GM21723 (cell line): ENCODE results near the gene CHRNB2.

ENCODE experiments used
- ATAC-seq: cut with Tn5 transposase; IDR thresholded peaks from one replicate; pipeline ENCODE4 v1.9.1; 2021; ENCODE audit warnings: mild to moderate bottlenecking, moderate library complexity; ENCODE audit not compliant: unreplicated experiment

The CHRNB2 gene

GRCh38 chr1:154551474-154551873 lies 16.1 kb upstream of the CHRNB2 start:
- ATAC-seq: no peak

GRCh38 chr1:154552036-154552435 lies 15.5 kb upstream of the CHRNB2 start:
- no peak for ATAC-seq

GRCh38 chr1:154553056-154554030 lies 14.2 kb upstream of the CHRNB2 start:
- no peak for ATAC-seq

- no peak for ATAC-seq
Observed at GRCh38 chr1:154556422-154556821, 11.2 kb upstream of the CHRNB2 start.

GRCh38 chr1:154557248-154557938 lies 10.2 kb upstream of the CHRNB2 start:
- no peak for ATAC-seq

GRCh38 chr1:154557939-154558719 lies 9.4 kb upstream of the CHRNB2 start, which contains the start of gene UBE2Q1:
Gene UBE2Q1, minus strand, starts transcription at chr1:154558662. Its CDS starts 109 bp downstream, at chr1:154558553.
- peak; percentile 23 for ATAC-seq

- peak; percentile 87 for ATAC-seq
Observed at GRCh38 chr1:154558720-154559465, 8.7 kb upstream of the CHRNB2 start.

- ATAC-seq: peak; percentile 56
Observed at GRCh38 chr1:154559466-154560044, 8.0 kb upstream of the CHRNB2 start.

GRCh38 chr1:154565876-154566275 lies 1.7 kb upstream of the CHRNB2 start:
- no peak for ATAC-seq

GRCh38 chr1:154568157-154568815 lies 708 bp downstream of the CHRNB2 start:
- no peak for ATAC-seq

GRCh38 chr1:154571244-154571963 lies 3.8 kb downstream of the CHRNB2 start:
- no peak for ATAC-seq

GRCh38 chr1:154571964-154572288 lies 4.3 kb downstream of the CHRNB2 start:
- ATAC-seq: no peak

GRCh38 chr1:154572468-154573167 lies 5.0 kb downstream of the CHRNB2 start:
- ATAC-seq: no peak

GRCh38 chr1:154573168-154573510 lies 5.6 kb downstream of the CHRNB2 start:
- ATAC-seq: no peak

GRCh38 chr1:154574716-154575115 lies 7.1 kb downstream of the CHRNB2 start:
- no peak for ATAC-seq

GRCh38 chr1:154575147-154575927 lies 7.8 kb downstream of the CHRNB2 start:
- ATAC-seq: no peak

- no peak for ATAC-seq
Observed at GRCh38 chr1:154575951-154576566, 8.5 kb downstream of the CHRNB2 start.
